Coronary artery (tissue), 2 donors: Measurements from ENCODE around the gene VPS4A.
A peak's percentile ranks its signal among the peaks of the same experiment; 100 is the strongest.

Experiments used
- DNase-seq: peaks from one replicate; pipeline ENCODE4 v3.0.0-alpha.2; 2017; ENCODE audit warnings: low spot score
- H3K27ac ChIP-seq, 2 donors: fragments of 200-600 bp; sonication (generic); one replicate each; pipeline ENCODE4 v1.5.1; 2016 to 2019
- H3K4me3 ChIP-seq: fragments of 200-600 bp; sonication (generic); 2 replicates; pipeline ENCODE4 v1.5.1; 2016; ENCODE audit warnings: mild to moderate bottlenecking, moderate library complexity
- TF ChIP-seq, protein P1 (sequence below): fragments of 200-600 bp; sonication (generic); IDR thresholded peaks from one replicate; pipeline ENCODE4 v1.5.1; 2019; ENCODE audit warnings: antibody characterized with exemption

The VPS4A gene

DNA sequence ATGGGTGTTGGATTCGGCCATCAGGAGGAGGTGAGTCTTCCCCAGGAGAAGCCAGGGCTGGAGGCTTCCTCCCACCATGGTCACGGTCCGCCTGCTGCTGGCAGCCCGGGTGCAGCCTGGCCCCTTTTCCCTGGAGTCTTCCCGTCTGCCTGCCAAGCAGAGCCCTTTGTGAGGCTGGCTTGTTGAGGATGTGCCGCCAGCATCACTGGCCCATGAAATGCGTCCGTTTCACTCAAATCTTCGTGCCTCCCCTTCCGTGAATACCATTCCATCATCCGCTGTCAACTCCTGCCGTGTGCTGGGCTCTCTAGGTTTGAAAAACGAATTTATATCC lies 9.6 kb downstream of the VPS4A start:
- TF ChIP-seq, protein P1, sequence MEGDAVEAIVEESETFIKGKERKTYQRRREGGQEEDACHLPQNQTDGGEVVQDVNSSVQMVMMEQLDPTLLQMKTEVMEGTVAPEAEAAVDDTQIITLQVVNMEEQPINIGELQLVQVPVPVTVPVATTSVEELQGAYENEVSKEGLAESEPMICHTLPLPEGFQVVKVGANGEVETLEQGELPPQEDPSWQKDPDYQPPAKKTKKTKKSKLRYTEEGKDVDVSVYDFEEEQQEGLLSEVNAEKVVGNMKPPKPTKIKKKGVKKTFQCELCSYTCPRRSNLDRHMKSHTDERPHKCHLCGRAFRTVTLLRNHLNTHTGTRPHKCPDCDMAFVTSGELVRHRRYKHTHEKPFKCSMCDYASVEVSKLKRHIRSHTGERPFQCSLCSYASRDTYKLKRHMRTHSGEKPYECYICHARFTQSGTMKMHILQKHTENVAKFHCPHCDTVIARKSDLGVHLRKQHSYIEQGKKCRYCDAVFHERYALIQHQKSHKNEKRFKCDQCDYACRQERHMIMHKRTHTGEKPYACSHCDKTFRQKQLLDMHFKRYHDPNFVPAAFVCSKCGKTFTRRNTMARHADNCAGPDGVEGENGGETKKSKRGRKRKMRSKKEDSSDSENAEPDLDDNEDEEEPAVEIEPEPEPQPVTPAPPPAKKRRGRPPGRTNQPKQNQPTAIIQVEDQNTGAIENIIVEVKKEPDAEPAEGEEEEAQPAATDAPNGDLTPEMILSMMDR = no peak
- Histone ChIP-seq H3K4me3 (no peak overlapping the region), H3K27ac (no peak overlapping the region)
- no peak for DNase-seq

DNA sequence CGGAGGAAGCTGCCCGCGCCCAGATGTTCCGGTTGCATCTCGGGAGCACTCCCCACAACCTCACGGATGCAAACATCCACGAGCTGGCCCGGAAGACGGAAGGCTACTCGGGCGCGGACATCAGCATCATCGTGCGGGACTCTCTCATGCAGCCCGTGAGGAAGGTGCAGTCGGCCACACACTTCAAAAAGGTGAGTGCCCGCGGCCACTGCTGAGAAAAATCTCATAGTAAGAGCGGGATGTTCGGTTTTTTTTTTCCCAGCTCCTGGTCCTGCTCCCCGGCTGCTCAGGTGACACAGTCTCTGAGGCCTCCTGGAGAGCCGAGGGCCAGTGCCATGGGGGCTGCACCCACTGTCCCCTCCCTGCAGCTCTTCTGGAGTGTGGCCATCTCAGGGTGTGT lies 9.9 kb downstream of the VPS4A start:
- DNase-seq = peak; percentile 65
- TF ChIP-seq, protein P1 = no peak
- no peak overlapping the region for H3K27ac ChIP-seq
- H3K4me3 ChIP-seq = no peak overlapping the region

DNA sequence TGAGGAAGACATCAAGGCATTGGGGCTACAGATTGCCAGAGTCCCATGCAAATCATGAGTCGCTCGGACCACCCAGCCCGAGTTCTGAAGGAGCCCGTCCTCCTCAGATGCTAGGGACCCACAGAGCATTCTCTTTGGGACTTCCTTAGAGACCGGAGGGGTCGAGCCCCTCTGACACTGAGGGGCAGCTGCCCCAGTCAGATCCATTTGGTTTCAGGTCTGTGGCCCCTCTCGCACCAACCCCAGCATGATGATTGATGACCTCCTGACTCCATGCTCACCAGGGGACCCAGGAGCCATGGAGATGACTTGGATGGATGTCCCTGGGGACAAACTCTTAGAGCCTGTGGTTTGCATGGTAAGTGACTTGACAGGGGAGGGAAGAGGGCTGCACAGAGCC lies 11.2 kb downstream of the VPS4A start:
- no peak overlapping the region for H3K4me3 ChIP-seq
- TF ChIP-seq, protein P1 = no peak
- no peak for DNase-seq
- H3K27ac ChIP-seq = no peak overlapping the region

DNA sequence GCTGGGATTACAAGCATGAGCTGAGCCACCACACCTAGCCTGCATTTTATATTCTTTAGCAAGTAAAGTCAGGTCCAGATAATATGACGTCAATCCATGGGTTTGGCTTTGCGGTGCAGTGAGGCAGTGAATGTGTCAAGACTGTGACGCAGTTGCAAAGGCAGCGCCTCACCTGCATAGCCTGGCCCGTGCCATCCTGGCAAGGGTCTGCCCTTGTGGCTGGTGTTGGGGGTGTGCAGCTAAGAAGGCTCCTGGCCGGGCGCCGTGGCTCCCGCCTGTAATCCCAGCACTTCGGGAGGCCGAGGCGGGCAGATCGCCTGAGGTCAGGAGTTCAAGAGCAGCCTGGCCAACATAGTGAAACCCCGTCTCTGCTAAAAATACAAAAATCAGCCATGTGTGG lies 12.3 kb downstream of the VPS4A start:
- DNase-seq = peak; percentile 58
- H3K27ac ChIP-seq = no peak overlapping the region
- TF ChIP-seq, protein P1 = no peak

DNA sequence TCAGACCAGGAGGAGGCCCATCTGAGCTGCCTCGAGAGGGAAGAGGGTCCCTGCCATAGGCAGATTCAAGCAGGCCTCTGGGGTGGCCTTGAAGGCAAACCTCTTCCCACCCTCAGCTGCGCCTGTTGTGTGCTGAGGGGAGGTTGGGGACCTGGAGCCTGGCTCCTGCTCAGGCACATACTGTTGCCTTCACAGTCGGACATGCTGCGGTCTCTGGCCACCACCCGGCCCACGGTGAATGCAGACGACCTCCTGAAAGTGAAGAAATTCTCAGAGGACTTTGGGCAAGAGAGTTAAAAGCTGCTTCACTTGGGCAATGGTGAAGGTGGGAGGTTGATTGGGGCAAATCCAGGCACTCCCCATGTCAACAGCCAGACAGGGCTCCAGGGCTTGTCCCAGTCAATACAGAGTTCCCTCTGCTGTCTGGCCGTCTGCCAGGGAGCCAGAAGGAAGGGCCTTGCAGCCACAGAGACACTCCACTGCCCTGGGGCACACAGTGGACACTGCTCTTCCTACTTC lies 12.9 kb downstream of the VPS4A start:
- TF ChIP-seq, protein P1 = no peak
- H3K27ac ChIP-seq = no peak overlapping the region
- H3K4me3 ChIP-seq = no peak overlapping the region
- no peak for DNase-seq

More for the DNA sequence above, 12.3 kb downstream of the VPS4A start:
- H3K4me3 ChIP-seq = no peak overlapping the region

DNA sequence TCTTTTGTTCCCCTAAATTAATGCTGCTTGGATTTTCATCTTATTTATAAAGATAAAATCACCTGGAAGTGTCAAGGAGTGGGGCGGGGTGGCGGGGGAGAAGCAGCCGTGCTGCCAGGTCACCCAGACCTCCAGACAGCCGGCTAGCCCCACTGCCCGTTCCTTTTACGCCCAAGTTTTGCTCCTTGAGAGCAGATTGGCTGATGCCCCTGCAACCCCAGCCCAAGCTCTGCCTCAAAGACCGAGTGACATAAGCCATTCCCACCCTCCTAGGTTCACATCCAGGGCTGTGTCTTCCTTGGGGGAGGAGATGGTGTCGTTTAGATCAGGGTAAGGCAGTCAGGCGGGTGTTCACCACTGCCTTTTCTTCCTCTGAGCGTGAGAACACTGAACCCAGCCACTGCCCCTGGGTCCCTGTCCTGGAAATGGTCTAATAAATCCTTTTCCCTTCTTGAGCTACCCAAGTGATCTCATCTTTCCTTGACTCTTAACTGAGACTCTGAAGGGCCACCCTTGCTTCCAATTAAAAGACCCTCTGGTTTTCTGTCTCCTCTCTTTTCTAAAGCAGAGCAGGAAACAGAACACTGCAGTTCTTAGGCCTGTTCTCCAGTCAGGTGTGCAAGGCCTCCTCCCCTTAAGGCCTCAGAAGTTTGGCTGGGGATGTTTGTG lies 13.6 kb downstream of the VPS4A start:
- no peak overlapping the region for H3K4me3 ChIP-seq
- no peak overlapping the region for H3K27ac ChIP-seq
- TF ChIP-seq, protein P1 = no peak
- DNase-seq = peak; percentile 65

DNA sequence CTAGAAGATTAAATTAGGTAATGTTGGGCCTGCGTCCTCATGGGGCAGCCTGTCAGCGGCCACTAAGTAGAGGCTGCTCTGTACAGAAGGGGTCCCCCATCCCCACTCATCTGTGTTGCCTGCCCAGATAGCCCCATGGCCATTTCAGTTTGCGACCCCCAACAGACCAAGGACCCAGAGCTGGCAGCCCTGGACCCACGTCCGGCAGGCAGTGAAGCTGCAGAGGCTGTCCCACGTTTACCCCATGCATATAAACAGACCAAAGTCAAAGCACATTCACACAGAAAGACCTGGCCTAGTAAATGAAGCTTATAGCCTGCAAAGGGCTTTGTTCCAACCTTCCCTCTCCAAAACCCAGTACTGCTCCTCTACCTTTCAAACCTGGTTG lies 14.6 kb downstream of the VPS4A start:
- TF ChIP-seq, protein P1 = no peak
- peak; percentile 68 for DNase-seq
- no peak overlapping the region for H3K4me3 ChIP-seq
- H3K27ac ChIP-seq = no peak overlapping the region
